Omental fat pad (tissue), 4 donors: ENCODE measurements around the gene DNAH17. TPM values are rescaled to one million over a fixed set of nuclear protein-coding genes. Genes with fewer than 3 reads are reported as not detected.
"Not testable (repeated sequence)": the region's sequence is repeated elsewhere in the genome, so short reads cannot be mapped to it uniquely, and the experiment has no call there.

Experiments
- ATAC-seq: fragments of 150-250 bp; one replicate; pipeline ENCODE4 v1.9.1; 2016; ENCODE audit warnings: mild to moderate bottlenecking, moderate library complexity; ENCODE audit not compliant: low FRiP score
- DNase-seq: peaks from one replicate; pipeline ENCODE4 v3.0.0-alpha.2; 2019; ENCODE audit warnings: low spot score
- total RNA-seq, 4 donors: library from RNA; depleted of rRNA; stranded (reverse); fragments of >200 nt; gene quantifications; one replicate each; pipeline ENCODE4 v1.1.0, GENCODE V29; 2016
- TF ChIP-seq, protein P1 (sequence below), 3 donors: fragments of 450-650 bp; IDR thresholded peaks; one replicate each; pipeline ENCODE4 v1.5.1; 2016 to 2017; ENCODE audit warnings: antibody characterized with exemption in 3 of 3, mild to moderate bottlenecking in 3 of 3, moderate library complexity in 2 of 3

DNAH17 gene
- total RNA-seq, 4 donors from 2014 or later: 0.24 to 1.4 (median 0.34) TPM

GRCh38 chr17:78510141-78511075 lies 66.8 kb downstream of the DNAH17 start:
- ATAC-seq (no peak), DNase-seq (no peak)
- TF ChIP-seq, protein P1, sequence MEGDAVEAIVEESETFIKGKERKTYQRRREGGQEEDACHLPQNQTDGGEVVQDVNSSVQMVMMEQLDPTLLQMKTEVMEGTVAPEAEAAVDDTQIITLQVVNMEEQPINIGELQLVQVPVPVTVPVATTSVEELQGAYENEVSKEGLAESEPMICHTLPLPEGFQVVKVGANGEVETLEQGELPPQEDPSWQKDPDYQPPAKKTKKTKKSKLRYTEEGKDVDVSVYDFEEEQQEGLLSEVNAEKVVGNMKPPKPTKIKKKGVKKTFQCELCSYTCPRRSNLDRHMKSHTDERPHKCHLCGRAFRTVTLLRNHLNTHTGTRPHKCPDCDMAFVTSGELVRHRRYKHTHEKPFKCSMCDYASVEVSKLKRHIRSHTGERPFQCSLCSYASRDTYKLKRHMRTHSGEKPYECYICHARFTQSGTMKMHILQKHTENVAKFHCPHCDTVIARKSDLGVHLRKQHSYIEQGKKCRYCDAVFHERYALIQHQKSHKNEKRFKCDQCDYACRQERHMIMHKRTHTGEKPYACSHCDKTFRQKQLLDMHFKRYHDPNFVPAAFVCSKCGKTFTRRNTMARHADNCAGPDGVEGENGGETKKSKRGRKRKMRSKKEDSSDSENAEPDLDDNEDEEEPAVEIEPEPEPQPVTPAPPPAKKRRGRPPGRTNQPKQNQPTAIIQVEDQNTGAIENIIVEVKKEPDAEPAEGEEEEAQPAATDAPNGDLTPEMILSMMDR (IDR thresholded peaks at IDR 0.05): no peak

DNA sequence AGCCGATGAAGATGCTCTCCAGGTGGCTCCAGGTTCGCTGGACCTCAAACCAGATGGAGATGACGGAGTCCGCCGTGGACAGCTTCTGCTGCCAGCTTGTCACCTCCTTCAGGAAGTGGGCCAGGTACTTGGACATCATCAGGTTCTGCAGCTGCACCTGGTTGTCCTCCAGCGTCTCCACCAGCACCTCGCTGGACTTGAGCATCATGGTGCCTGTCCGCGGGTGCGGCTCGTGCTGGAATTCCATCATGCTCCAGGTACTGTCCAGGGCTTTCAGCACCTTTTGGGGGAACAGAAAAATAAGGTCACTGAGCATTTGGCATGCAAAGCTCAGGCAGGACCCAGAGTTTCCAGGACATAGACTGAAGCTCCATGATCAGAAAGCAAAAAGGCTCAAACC lies 69.7 kb downstream of the DNAH17 start:
- ATAC-seq (no peak), DNase-seq (no peak)
- TF ChIP-seq, protein P1 (IDR thresholded peaks at IDR 0.05): no peak

GRCh38 chr17:78506454-78507309 lies 70.5 kb downstream of the DNAH17 start:
- TF ChIP-seq, protein P1 (IDR thresholded peaks at IDR 0.05): no peak
- ATAC-seq: no peak
- DNase-seq: no peak

- TF ChIP-seq, protein P1 (IDR thresholded peaks at IDR 0.05): no peak
- DNase-seq (no peak), ATAC-seq (no peak)
Observed at GRCh38 chr17:78504156-78504925, 72.9 kb downstream of the DNAH17 start.

DNA sequence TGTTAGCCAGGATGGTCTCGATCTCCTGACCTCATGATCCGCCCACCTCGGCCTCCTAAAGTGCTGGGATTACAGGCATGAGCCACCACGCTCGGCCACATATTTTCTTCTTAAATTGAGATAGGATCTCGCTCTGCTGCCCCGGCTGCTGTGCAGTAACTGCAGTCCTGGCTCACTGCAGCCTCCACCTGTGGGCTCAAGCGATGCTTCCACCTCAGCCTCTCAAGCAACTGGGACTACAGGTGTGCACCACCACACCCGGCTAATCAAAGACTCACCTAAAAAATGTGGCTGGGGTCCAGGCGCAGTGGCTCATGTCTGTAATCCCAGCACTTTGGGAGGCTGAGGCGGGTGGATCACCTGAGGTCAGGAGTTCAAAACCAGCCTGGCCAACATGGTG lies 73.8 kb downstream of the DNAH17 start:
- not testable (repeated sequence) for ATAC-seq, DNase-seq

- TF ChIP-seq, protein P1 (IDR thresholded peaks at IDR 0.05): no peak
- ATAC-seq: no peak
- DNase-seq: no peak
Observed at GRCh38 chr17:78502611-78503148, 74.5 kb downstream of the DNAH17 start.
